ENCODE data around the gene WDR62. TPM values are rescaled to one million over a fixed set of nuclear protein-coding genes. Genes with fewer than 3 reads are reported as not detected.

WDR62 gene
- total RNA-seq, 1 donor from 2014 or later: 2.4 TPM

GRCh38 chr19:36047835-36048234, 6.9 kb upstream of the WDR62 start:
- H3K4me2 ChIP-seq (ENCODE audit: low read length): no peak overlapping the region
- no peak overlapping the region for H3K4me3 Mint-ChIP-seq (ENCODE audit: unreplicated experiment)
- no peaks in the 10 kb centered on the region for H3K4me1 Mint-ChIP-seq (ENCODE audit: low read depth, unreplicated experiment)
- H4K20me1 ChIP-seq (ENCODE audit: insufficient read depth, low read length): no peaks in the 10 kb centered on the region
- no peaks in the 10 kb centered on the region for H3K9me3 ChIP-seq (ENCODE audit: insufficient read depth, low read depth, low read length)
- TF ChIP-seq CTCF (IDR thresholded peaks at IDR 0.05; ENCODE audit: insufficient read depth, low read depth, low read length) (no peak), EZH2 (IDR thresholded peaks at IDR 0.05; ENCODE audit: insufficient read depth, low read length) (no peak)
- FAIRE-seq (no peak), DNase-seq (ENCODE audit: low read depth) (no peak)
- no peak overlapping the region for H3K9ac ChIP-seq (ENCODE audit: low read length)
- peaks cover 11% of the 10 kb centered on the region for H3K36me3 Mint-ChIP-seq (ENCODE audit: low read depth, unreplicated experiment)
- H3K4me3 ChIP-seq (ENCODE audit: insufficient read depth, low read depth, low read length): no peak overlapping the region
- H3K27ac ChIP-seq (ENCODE audit: low read depth, low read length): no peak overlapping the region
- H3K36me3 ChIP-seq (ENCODE audit: insufficient read depth, low read length): no peaks in the 10 kb centered on the region
- H3K27me3 Mint-ChIP-seq (ENCODE audit: low read depth, unreplicated experiment): no peaks in the 10 kb centered on the region
- H3K9me3 Mint-ChIP-seq (ENCODE audit: unreplicated experiment): no peaks in the 10 kb centered on the region
- no peak overlapping the region for H3K27ac Mint-ChIP-seq (ENCODE audit: unreplicated experiment)
- H2AFZ ChIP-seq (ENCODE audit: low read depth, low read length): no peak overlapping the region
- no peaks in the 10 kb centered on the region for H3K4me1 ChIP-seq (ENCODE audit: insufficient read depth, low read length)
- H3K27me3 ChIP-seq (ENCODE audit: insufficient read depth, low read length): no peaks in the 10 kb centered on the region
- H3K79me2 ChIP-seq (ENCODE audit: insufficient read depth, low read length): no peaks in the 10 kb centered on the region

- H2AFZ ChIP-seq (ENCODE audit: low read depth, low read length): no peak overlapping the region
- FAIRE-seq (no peak), DNase-seq (ENCODE audit: low read depth) (no peak)
- Mint-ChIP-seq H3K27ac (ENCODE audit: unreplicated experiment) (no peak overlapping the region), H3K36me3 (ENCODE audit: low read depth, unreplicated experiment) (peaks cover 9% of the 10 kb centered on the region), H3K27me3 (ENCODE audit: low read depth, unreplicated experiment) (no peaks in the 10 kb centered on the region), H3K4me3 (ENCODE audit: unreplicated experiment) (no peak overlapping the region), H3K4me1 (ENCODE audit: low read depth, unreplicated experiment) (no peaks in the 10 kb centered on the region), H3K9me3 (ENCODE audit: unreplicated experiment) (no peaks in the 10 kb centered on the region)
- H3K79me2 ChIP-seq (ENCODE audit: insufficient read depth, low read length): no peaks in the 10 kb centered on the region
- H3K4me2 ChIP-seq (ENCODE audit: low read length): no peak overlapping the region
- H3K36me3 ChIP-seq (ENCODE audit: insufficient read depth, low read length): no peaks in the 10 kb centered on the region
- no peak overlapping the region for H3K4me3 ChIP-seq (ENCODE audit: insufficient read depth, low read depth, low read length)
- no peak overlapping the region for H3K9ac ChIP-seq (ENCODE audit: low read length)
- H3K4me1 ChIP-seq (ENCODE audit: insufficient read depth, low read length): peaks cover 3% of the 10 kb centered on the region
- no peaks in the 10 kb centered on the region for H3K27me3 ChIP-seq (ENCODE audit: insufficient read depth, low read length)
- H3K27ac ChIP-seq (ENCODE audit: low read depth, low read length): no peak overlapping the region
- H4K20me1 ChIP-seq (ENCODE audit: insufficient read depth, low read length): no peaks in the 10 kb centered on the region
- H3K9me3 ChIP-seq (ENCODE audit: insufficient read depth, low read depth, low read length): no peaks in the 10 kb centered on the region
- TF ChIP-seq EZH2 (IDR thresholded peaks at IDR 0.05; ENCODE audit: insufficient read depth, low read length) (no peak), CTCF (IDR thresholded peaks at IDR 0.05; ENCODE audit: insufficient read depth, low read depth, low read length) (no peak)
Observed at GRCh38 chr19:36049080-36049698, 5.5 kb upstream of the WDR62 start.

GRCh38 chr19:36051236-36051635, 3.5 kb upstream of the WDR62 start:
- Histone ChIP-seq H3K27ac (ENCODE audit: low read depth, low read length) (no peak overlapping the region), H3K27me3 (ENCODE audit: insufficient read depth, low read length) (no peaks in the 10 kb centered on the region), H3K9ac (ENCODE audit: low read length) (no peak overlapping the region), H4K20me1 (ENCODE audit: insufficient read depth, low read length) (no peaks in the 10 kb centered on the region), H3K79me2 (ENCODE audit: insufficient read depth, low read length) (peaks cover 12% of the 10 kb centered on the region), H3K36me3 (ENCODE audit: insufficient read depth, low read length) (no peaks in the 10 kb centered on the region), H2AFZ (ENCODE audit: low read depth, low read length) (no peak overlapping the region), H3K9me3 (ENCODE audit: insufficient read depth, low read depth, low read length) (no peaks in the 10 kb centered on the region), H3K4me2 (ENCODE audit: low read length) (no peak overlapping the region), H3K4me3 (ENCODE audit: insufficient read depth, low read depth, low read length) (no peak overlapping the region), H3K4me1 (ENCODE audit: insufficient read depth, low read length) (peaks cover 3% of the 10 kb centered on the region)
- Mint-ChIP-seq H3K4me3 (ENCODE audit: unreplicated experiment) (no peak overlapping the region), H3K9me3 (ENCODE audit: unreplicated experiment) (no peaks in the 10 kb centered on the region), H3K36me3 (ENCODE audit: low read depth, unreplicated experiment) (peaks cover 5% of the 10 kb centered on the region), H3K4me1 (ENCODE audit: low read depth, unreplicated experiment) (no peaks in the 10 kb centered on the region), H3K27me3 (ENCODE audit: low read depth, unreplicated experiment) (no peaks in the 10 kb centered on the region), H3K27ac (ENCODE audit: unreplicated experiment) (no peak overlapping the region)
- FAIRE-seq: no peak
- TF ChIP-seq EZH2 (IDR thresholded peaks at IDR 0.05; ENCODE audit: insufficient read depth, low read length) (no peak), CTCF (IDR thresholded peaks at IDR 0.05; ENCODE audit: insufficient read depth, low read depth, low read length) (no peak)
- DNase-seq (ENCODE audit: low read depth): no peak
